Heart right ventricle (tissue), 16 donors: ENCODE measurements around the gene ZNF213. TPM values are rescaled to one million over a fixed set of nuclear protein-coding genes. Genes with fewer than 3 reads are reported as not detected.
"Not testable (repeated sequence)": the region's sequence is repeated elsewhere in the genome, so short reads cannot be mapped to it uniquely, and the experiment has no call there.

Experiments used
- ATAC-seq, 8 donors: fragments of 200-7000 bp; cut with Tn5 transposase; one replicate each; pipeline ENCODE4 v1.9.1; 2020; ENCODE audit warnings: mild to moderate bottlenecking in 8 of 8, moderate library complexity in 8 of 8, moderate number of reproducible peaks in 1 of 8
- DNase-seq, 2 donors: peaks; one replicate each; pipeline ENCODE4 v3.0.0-alpha.2; 2020
- H3K27ac ChIP-seq, 10 donors: fragments of 200-600 bp; sonication (generic) in 2 of 10; one replicate each; pipeline versions ENCODE4 v1.5.0 to v1.8.0; 2020 to 2022; ENCODE audit warnings: mild to moderate bottlenecking in 3 of 10
- H3K27me3 ChIP-seq, 7 donors: fragments of 200-600 bp; one replicate each; pipeline ENCODE4 v1.8.0; 2021 to 2022; ENCODE audit warnings: mild to moderate bottlenecking in 2 of 7
- H3K36me3 ChIP-seq, 9 donors: fragments of 200-600 bp; sonication (generic) in 1 of 9; one replicate each; pipeline versions ENCODE4 v1.5.0 to v1.8.0; 2020 to 2022; ENCODE audit warnings: mild to moderate bottlenecking in 2 of 9
- H3K4me1 ChIP-seq, 9 donors: fragments of 200-600 bp; sonication (generic) in 1 of 9; one replicate each; pipeline versions ENCODE4 v1.5.0 to v1.8.0; 2020 to 2022; ENCODE audit warnings: mild to moderate bottlenecking in 4 of 9
- H3K4me3 ChIP-seq, 10 donors: fragments of 200-600 bp; sonication (generic) in 2 of 10; one replicate each; pipeline versions ENCODE4 v1.5.0 to v1.8.0; 2020 to 2022; ENCODE audit warnings: mild to moderate bottlenecking in 7 of 10, moderate library complexity in 2 of 10
- H3K9me3 ChIP-seq, 11 donors: fragments of 200-600 bp in 10 of 11; sonication (generic) in 2 of 11; one replicate each; pipeline versions ENCODE4 v1.5.0 to v1.8.0; 2013 to 2022; ENCODE audit warnings: mild to moderate bottlenecking in 2 of 11, control low read depth in 1 of 11, moderate library complexity in 1 of 11
- WGBS, 2 donors: extraction: QIAGEN DNeasy Blood & Tissue Kit; methylation state at CpG; one replicate each; pipeline ENCODE4 v1.1.7; 2013; ENCODE audit warnings: inconsistent platforms in 1 of 2; 5-methylcytosine and 5-hydroxymethylcytosine counted together
- intact Hi-C, 10 donors: fragments of 100-400 bp; cut with DNase I; formaldehyde crosslinking; loops; one replicate each; pipeline versions ENCODE4 v1.11.1 to v1.14.2; 2022
- polyA plus RNA-seq, 2 donors: library from polyadenylated mRNA; stranded (reverse); fragments of 200-250 nt; gene quantifications; one replicate each; pipeline ENCODE4 v1.2.3, GENCODE V29; 2013
- total RNA-seq, 10 donors: library from RNA; stranded (reverse); fragmentation: NEBNext Ultra II Directional in 3 of 10; extraction: Animal tissue kit (Norgen Biotek cat#: 25700) in 3 of 10; gene quantifications; one replicate each; pipeline versions ENCODE4 v1.2.1 to v1.2.4, GENCODE V29; 2021 to 2023
- TF ChIP-seq, protein P1 (sequence below), 9 donors: fragments of 200-600 bp; sonication (generic) in 2 of 9; IDR thresholded peaks; one replicate each; pipeline versions ENCODE4 v1.5.0 to v1.8.0; 2021 to 2022; ENCODE audit warnings: antibody characterized with exemption in 9 of 9, mild to moderate bottlenecking in 5 of 9, moderate library complexity in 1 of 9
- donor health status: Arrhythmogenic right ventricular cardiomyopathy.
- donor health status: ischemic (EF 13 %, LVEDD 7.1; RV severe dilation, severe dysfunction).
- donor health status: healthy with polysubstance abuse.
- donor health status: DM: no; HTN: yes; CAD: no.
- donor health status: DM: no; HTN: no; CAD: no.
- donor health status: ischemic (EF 25% LVEDD 6.9; RV normal size, moderate dysfunction).
- donor health status: ischemic (EF 25% LVEDD 5.7; RV mildly dilated, moderate dysfunction).
- donor health status: healthy.
- donor health status: DM: yes; HTN: yes; CAD: no.
- donor health status: Ischemic cardiomyopathy.
- donor health status: ischemic (EF 35%, LVEDD 5.7; RV mildly dilated, moderate dysfunction).
- donor health status: nonischemic (EF 11% LVEDD 7.7; RV severe dilation, severe dysfunction).
- donor health status: DM: yes; HTN: yes; CAD: no.
- donor health status: PGD.
- donor health status: ischemic (EF 29% LVEDD 5.4; RV normal size, mild dysfunction).
- donor health status: nonischemic (EF 23%, LVEDD 6.1; RV moderate dilation, normal function).

The ZNF213 gene
- total and polyA plus RNA-seq, 12 donors: 5.9 to 10.1 (median 7.7) TPM

DNA sequence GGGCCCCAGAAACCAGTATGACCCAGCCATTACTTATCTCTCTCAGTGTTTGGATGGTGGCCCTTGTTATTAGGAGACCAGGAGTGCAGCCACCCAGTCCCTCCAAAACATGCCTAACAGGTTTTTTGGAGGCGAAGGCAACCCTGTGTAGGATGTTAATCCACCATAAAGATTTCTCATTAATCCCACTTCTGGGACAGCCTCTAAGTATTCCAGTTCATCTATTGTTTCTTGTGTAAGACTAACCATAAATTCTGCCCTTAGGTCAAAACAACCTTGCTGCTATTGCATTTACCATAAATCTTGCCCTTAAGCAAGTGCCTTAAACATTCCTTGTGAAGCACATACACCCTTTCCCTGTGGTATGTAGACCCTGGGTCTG is 31.7 kb downstream of the ZNF213 start:
- TF ChIP-seq, protein P1, sequence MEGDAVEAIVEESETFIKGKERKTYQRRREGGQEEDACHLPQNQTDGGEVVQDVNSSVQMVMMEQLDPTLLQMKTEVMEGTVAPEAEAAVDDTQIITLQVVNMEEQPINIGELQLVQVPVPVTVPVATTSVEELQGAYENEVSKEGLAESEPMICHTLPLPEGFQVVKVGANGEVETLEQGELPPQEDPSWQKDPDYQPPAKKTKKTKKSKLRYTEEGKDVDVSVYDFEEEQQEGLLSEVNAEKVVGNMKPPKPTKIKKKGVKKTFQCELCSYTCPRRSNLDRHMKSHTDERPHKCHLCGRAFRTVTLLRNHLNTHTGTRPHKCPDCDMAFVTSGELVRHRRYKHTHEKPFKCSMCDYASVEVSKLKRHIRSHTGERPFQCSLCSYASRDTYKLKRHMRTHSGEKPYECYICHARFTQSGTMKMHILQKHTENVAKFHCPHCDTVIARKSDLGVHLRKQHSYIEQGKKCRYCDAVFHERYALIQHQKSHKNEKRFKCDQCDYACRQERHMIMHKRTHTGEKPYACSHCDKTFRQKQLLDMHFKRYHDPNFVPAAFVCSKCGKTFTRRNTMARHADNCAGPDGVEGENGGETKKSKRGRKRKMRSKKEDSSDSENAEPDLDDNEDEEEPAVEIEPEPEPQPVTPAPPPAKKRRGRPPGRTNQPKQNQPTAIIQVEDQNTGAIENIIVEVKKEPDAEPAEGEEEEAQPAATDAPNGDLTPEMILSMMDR (IDR thresholded peaks at IDR 0.05): no peak
- 24 to 38% methylated on average over 1 of the region's 1 CpG for WGBS, 2 donors

DNA sequence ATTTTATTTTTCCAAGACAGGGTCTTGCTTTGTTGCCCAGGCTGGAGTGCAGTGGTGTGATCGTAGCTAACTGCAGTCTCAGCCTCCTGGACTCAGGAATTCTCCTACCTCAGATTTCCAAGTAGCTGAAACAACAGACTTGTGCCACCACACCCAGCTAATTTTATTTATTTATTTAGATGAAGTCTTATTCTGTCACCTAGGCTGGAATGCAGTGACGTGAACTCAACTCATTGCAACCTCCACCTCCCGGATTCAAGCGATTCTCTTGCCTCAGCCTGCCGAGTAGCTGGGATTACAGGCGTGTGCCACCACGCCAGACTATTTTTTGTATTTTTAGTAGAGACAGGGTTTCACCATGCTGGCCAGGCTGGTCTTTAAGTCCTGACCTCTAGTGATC is 33.9 kb downstream of the ZNF213 start:
- H3K4me3 ChIP-seq, ATAC-seq, H3K9me3 ChIP-seq, H3K36me3 ChIP-seq, DNase-seq, H3K27ac ChIP-seq: not testable (repeated sequence)
- H3K4me1 ChIP-seq: peaks cover 0 to 32% (median 19%) of the 10 kb centered on the region in 9 donors
- intact Hi-C loops: loop anchor here in 6 of 10 donors (5.0 to 10.0 kb wide), 6 partner anchors 41 to 286 kb away; partner anchors contain the start of gene ZSCAN10 (in 1 of the 6)
- H3K27me3 ChIP-seq: peaks cover 21 to 71% (median 60%) of the 10 kb centered on the region in 7 donors
- WGBS, 2 donors: 81 to 87% methylated on average over 7 of the region's 7 CpGs

More for the DNA sequence above, 31.7 kb downstream of the ZNF213 start:
- no peak for DNase-seq
- H3K9me3 ChIP-seq: no peaks in the 10 kb centered on the region
- no peak overlapping the region for H3K27ac ChIP-seq
- ATAC-seq: no peak
- H3K4me1 ChIP-seq: peaks cover 0 to 21% (median 17%) of the 10 kb centered on the region in 9 donors
- intact Hi-C loops: loop anchor here in 6 of 10 donors (2.0 to 10.0 kb wide), 7 partner anchors 39 to 288 kb away; partner anchors contain the start of gene ZSCAN10 (in 1 of the 6)
- H3K36me3 ChIP-seq: no peaks in the 10 kb centered on the region
- no peak overlapping the region for H3K4me3 ChIP-seq
- peaks cover 8 to 49% (median 38%) of the 10 kb centered on the region in 7 donors for H3K27me3 ChIP-seq

- no peak for DNase-seq
- Histone ChIP-seq H3K27ac (no peak overlapping the region), H3K9me3 (no peaks in the 10 kb centered on the region), H3K36me3 (no peaks in the 10 kb centered on the region), H3K27me3 (peaks cover 40 to 90% (median 79%) of the 10 kb centered on the region in 7 donors), H3K4me1 (peaks cover 0 to 45% (median 19%) of the 10 kb centered on the region in 9 donors), H3K4me3 (peak overlapping the region in 8 of 10 donors; percentile 6 to 29 (median 18))
- TF ChIP-seq, protein P1 (IDR thresholded peaks at IDR 0.05): no peak
- peak in 2 of 8 donors; percentile 24 to 26 for ATAC-seq
- 1 to 3% methylated on average over 52 to 53 of the region's 53 CpGs for WGBS, 2 donors
- intact Hi-C loops: no loop called here
Observed at GRCh38 chr16:3170440-3171180, 35.8 kb downstream of the ZNF213 start.

DNA sequence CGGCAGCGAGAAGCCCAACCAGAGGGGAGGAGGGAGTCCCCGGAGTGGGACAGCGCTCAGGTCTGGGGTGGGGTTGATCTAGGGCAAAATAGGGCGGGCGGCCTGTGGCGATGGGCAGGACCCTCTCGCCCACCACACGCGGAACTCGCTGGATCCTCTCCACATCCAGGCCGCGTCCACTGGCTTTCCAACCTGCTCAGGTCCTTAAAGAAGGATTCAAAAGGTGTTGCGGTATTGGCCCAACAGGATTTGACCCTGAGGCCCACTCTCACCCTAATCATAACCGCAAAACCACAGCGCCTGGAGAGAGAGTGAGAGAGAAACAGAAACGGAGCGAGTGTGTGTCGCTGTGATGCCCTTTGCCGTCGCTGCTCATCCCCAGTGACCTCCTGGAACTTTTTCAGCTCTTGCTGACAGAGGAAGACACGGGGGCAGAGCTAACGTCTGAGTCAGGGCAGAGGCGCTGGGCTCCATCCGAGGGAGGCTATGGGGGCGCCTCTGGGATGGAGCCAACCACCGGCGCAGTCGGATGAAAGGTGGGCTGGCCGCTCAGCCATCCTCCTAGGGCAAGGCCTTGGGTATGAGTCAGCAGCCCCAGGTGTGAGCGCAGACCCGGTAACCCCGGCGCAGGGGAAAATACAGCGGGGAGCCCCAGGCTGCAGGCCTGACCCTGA is 36.5 kb downstream of the ZNF213 start:
- WGBS, 2 donors: 5 to 6% methylated on average over 35 of the region's 35 CpGs
- peak overlapping the region in 5 of 10 donors; percentile 6 to 28 (median 18) for H3K4me3 ChIP-seq
- peak in 1 of 8 donors; percentile 21 for ATAC-seq
- no peaks in the 10 kb centered on the region for H3K9me3 ChIP-seq
- H3K27ac ChIP-seq: no peak overlapping the region
- peaks cover 0 to 43% (median 19%) of the 10 kb centered on the region in 9 donors for H3K4me1 ChIP-seq
- H3K36me3 ChIP-seq: no peaks in the 10 kb centered on the region
- peaks cover 44 to 97% (median 86%) of the 10 kb centered on the region in 7 donors for H3K27me3 ChIP-seq
- intact Hi-C loops: no loop called here
- no peak for DNase-seq
- TF ChIP-seq, protein P1 (IDR thresholded peaks at IDR 0.05): no peak
